HepG2 (cell line): Measurements from ENCODE around the gene DIPK1B. TPM values are rescaled to one million over a fixed set of nuclear protein-coding genes. Genes with fewer than 3 reads are reported as not detected.
A peak's percentile ranks its signal among the peaks of the same experiment; 100 is the strongest.

ENCODE experiments used
- HNF4A ChIP-seq: sonication (generic); formaldehyde crosslinking; IDR thresholded peaks from 2 replicates; pipeline ENCODE4 v1.4.0; 2020; ENCODE audit warnings: missing genetic modification reagents
- KDM1A ChIP-seq: IDR thresholded peaks from 2 replicates; pipeline ENCODE4 v1.6.1; 2016; ENCODE audit warnings: missing compliant biosample characterization
- KDM6A ChIP-seq: IDR thresholded peaks from 2 replicates; pipeline ENCODE4 v1.6.1; 2016; ENCODE audit warnings: low read depth
- LBX2 ChIP-seq: sonication (generic); formaldehyde crosslinking; IDR thresholded peaks from 2 replicates; pipeline ENCODE4 v1.5.0; 2020; ENCODE audit warnings: missing genetic modification reagents, mild to moderate bottlenecking, borderline replicate concordance
- LCORL ChIP-seq, 2 experiments: fragments of 450-650 bp in 1 of 2; sonication (generic) in 1 of 2; formaldehyde crosslinking in 1 of 2; IDR thresholded peaks; 2 replicates each; pipeline versions ENCODE4 v1.5.0 to v1.6.1; 2017 to 2020; ENCODE audit warnings: antibody characterized with exemption in 1 of 2, missing genetic modification reagents in 1 of 2
- MED8 ChIP-seq: sonication (generic); formaldehyde crosslinking; IDR thresholded peaks from 2 replicates; pipeline ENCODE4 v1.8.1; 2023; ENCODE audit warnings: mild to moderate bottlenecking, missing genetic modification reagents; ENCODE audit not compliant: insufficient replicate concordance
- MXI1 ChIP-seq: IDR thresholded peaks from 3 replicates; pipeline ENCODE4 v1.6.1; 2012; ENCODE audit warnings: low read depth, low read length, inconsistent platforms, borderline replicate concordance
- RORA ChIP-seq: sonication (generic); formaldehyde crosslinking; IDR thresholded peaks from 2 replicates; pipeline ENCODE4 v1.5.0; 2020; ENCODE audit warnings: mild to moderate bottlenecking, missing genetic modification reagents, moderate library complexity
- SMAD9 ChIP-seq: sonication (generic); formaldehyde crosslinking; IDR thresholded peaks from 2 replicates; pipeline ENCODE4 v1.5.1; 2020; ENCODE audit warnings: mild to moderate bottlenecking, missing genetic modification reagents
- TARDBP ChIP-seq: sonication (generic); formaldehyde crosslinking; IDR thresholded peaks from 2 replicates; pipeline ENCODE4 v1.8.0; 2022; ENCODE audit warnings: mild to moderate bottlenecking, missing genetic modification reagents
- ZKSCAN8 ChIP-seq: IDR thresholded peaks from 2 replicates; pipeline ENCODE4 v1.6.1; 2016; ENCODE audit warnings: borderline replicate concordance, missing genetic modification reagents, missing compliant biosample characterization
- ZNF382 ChIP-seq: sonication (generic); formaldehyde crosslinking; IDR thresholded peaks from 2 replicates; pipeline ENCODE4 v1.5.0; 2020; ENCODE audit warnings: missing genetic modification reagents, mild to moderate bottlenecking, borderline replicate concordance
- ZNF513 ChIP-seq: sonication (generic); formaldehyde crosslinking; conservative IDR thresholded peaks from 2 replicates; pipeline ENCODE4 v1.5.0; 2020; ENCODE audit warnings: missing genetic modification reagents
- ZNF569 ChIP-seq: sonication (generic); formaldehyde crosslinking; IDR thresholded peaks from 2 replicates; pipeline ENCODE4 v1.5.0; 2020; ENCODE audit warnings: mild to moderate bottlenecking, missing genetic modification reagents, moderate library complexity, borderline replicate concordance
- ZNF775 ChIP-seq: sonication (generic); formaldehyde crosslinking; IDR thresholded peaks from 2 replicates; pipeline ENCODE4 v1.4.0; 2020; ENCODE audit warnings: missing genetic modification reagents, mild to moderate bottlenecking, moderate library complexity, borderline replicate concordance
- ZSCAN25 ChIP-seq: sonication (generic); formaldehyde crosslinking; IDR thresholded peaks from 2 replicates; pipeline ENCODE4 v1.8.0; 2022; ENCODE audit warnings: mild to moderate bottlenecking, missing genetic modification reagents
- polyA plus RNA-seq, 8 experiments: library from polyadenylated mRNA; depleted of rRNA in 3 of 8; stranded (reverse) in 7 of 8; unstranded in 1 of 8; fragments of >200 nt; fragmentation: Illumina TruSeq in 4 of 8; extraction: Trizol in 4 of 8; gene quantifications; 2 replicates each; pipeline versions ENCODE4 v1.2.1 to v1.2.3, GENCODE V29; 2011 to 2016; ENCODE audit warnings: low read depth in 4 of 8, missing spikeins in 1 of 8, mixed read lengths in 1 of 8; ENCODE audit not compliant: insufficient read depth in 1 of 8
- total RNA-seq, 5 experiments: library from RNA; depleted of rRNA; stranded (reverse); fragments of >200 nt; fragmentation: Illumina TruSeq; extraction: Trizol; gene quantifications; 2 replicates each; pipeline ENCODE4 v1.2.3, GENCODE V29; 2016; ENCODE audit warnings: low read depth in 1 of 5
- TF ChIP-seq, protein P1 (sequence below): sonication (generic); formaldehyde crosslinking; IDR thresholded peaks from 2 replicates; pipeline ENCODE4 v1.4.0; 2020; ENCODE audit warnings: missing genetic modification reagents, borderline replicate concordance
- TF ChIP-seq, protein P2 (sequence below): sonication (generic); formaldehyde crosslinking; conservative IDR thresholded peaks from 2 replicates; pipeline ENCODE4 v1.4.0; 2020; ENCODE audit warnings: missing genetic modification reagents
- TF ChIP-seq, protein P3 (sequence below): sonication (generic); IDR thresholded peaks from 2 replicates; pipeline ENCODE4 v1.6.1; 2016; ENCODE audit warnings: low read depth, borderline replicate concordance

The DIPK1B gene
- total and polyA plus RNA-seq, 2 of the 13 experiments (the other 11 are each of a cell fraction or from before 2014, with no cell fraction given), result 0.18 to 3.9 TPM

GRCh38 chr9:136693490-136694162 is 18.7 kb upstream of the DIPK1B start (continued):
- TF ChIP-seq KDM1A (CRISPR knock-in tag), result peak; percentile 86; the same call in 1 of the 2 replicates
- TF ChIP-seq MXI1, result peak; percentile 29; the same call in 1 of the 3 replicates
- TF ChIP-seq HNF4A, result peak; percentile 92
- TF ChIP-seq RORA, result no peak
- no peak for TF ChIP-seq ZNF513 (CRISPR knock-in tag)
- TF ChIP-seq ZSCAN25 (CRISPR knock-in tag), result peak; percentile 98
- TF ChIP-seq KDM6A (CRISPR knock-in tag), result peak; percentile 50; the same call in 1 of the 2 replicates
- TF ChIP-seq SMAD9 (CRISPR knock-in tag), result no peak
- 0 out of 2 replicates have a peak, but pooled peaks have one; percentile 15 for TF ChIP-seq ZKSCAN8
- TF ChIP-seq, protein P1, sequence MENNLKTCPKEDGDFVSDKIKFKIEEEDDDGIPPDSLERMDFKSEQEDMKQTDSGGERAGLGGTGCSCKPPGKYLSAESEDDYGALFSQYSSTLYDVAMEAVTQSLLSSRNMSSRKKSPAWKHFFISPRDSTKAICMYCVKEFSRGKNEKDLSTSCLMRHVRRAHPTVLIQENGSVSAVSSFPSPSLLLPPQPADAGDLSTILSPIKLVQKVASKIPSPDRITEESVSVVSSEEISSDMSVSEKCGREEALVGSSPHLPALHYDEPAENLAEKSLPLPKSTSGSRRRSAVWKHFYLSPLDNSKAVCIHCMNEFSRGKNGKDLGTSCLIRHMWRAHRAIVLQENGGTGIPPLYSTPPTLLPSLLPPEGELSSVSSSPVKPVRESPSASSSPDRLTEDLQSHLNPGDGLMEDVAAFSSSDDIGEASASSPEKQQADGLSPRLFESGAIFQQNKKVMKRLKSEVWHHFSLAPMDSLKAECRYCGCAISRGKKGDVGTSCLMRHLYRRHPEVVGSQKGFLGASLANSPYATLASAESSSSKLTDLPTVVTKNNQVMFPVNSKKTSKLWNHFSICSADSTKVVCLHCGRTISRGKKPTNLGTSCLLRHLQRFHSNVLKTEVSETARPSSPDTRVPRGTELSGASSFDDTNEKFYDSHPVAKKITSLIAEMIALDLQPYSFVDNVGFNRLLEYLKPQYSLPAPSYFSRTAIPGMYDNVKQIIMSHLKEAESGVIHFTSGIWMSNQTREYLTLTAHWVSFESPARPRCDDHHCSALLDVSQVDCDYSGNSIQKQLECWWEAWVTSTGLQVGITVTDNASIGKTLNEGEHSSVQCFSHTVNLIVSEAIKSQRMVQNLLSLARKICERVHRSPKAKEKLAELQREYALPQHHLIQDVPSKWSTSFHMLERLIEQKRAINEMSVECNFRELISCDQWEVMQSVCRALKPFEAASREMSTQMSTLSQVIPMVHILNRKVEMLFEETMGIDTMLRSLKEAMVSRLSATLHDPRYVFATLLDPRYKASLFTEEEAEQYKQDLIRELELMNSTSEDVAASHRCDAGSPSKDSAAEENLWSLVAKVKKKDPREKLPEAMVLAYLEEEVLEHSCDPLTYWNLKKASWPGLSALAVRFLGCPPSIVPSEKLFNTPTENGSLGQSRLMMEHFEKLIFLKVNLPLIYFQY (CRISPR knock-in tag), result no peak
- TF ChIP-seq LBX2 (CRISPR knock-in tag), result no peak
- TF ChIP-seq ZNF775 (CRISPR knock-in tag), result no peak
- TF ChIP-seq, protein P2, sequence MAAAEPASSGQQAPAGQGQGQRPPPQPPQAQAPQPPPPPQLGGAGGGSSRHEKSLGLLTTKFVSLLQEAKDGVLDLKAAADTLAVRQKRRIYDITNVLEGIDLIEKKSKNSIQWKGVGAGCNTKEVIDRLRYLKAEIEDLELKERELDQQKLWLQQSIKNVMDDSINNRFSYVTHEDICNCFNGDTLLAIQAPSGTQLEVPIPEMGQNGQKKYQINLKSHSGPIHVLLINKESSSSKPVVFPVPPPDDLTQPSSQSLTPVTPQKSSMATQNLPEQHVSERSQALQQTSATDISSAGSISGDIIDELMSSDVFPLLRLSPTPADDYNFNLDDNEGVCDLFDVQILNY (CRISPR knock-in tag), result no peak
- peak; percentile 84; the same call in 1 of the 2 replicates for TF ChIP-seq TARDBP
- TF ChIP-seq, protein P3, sequence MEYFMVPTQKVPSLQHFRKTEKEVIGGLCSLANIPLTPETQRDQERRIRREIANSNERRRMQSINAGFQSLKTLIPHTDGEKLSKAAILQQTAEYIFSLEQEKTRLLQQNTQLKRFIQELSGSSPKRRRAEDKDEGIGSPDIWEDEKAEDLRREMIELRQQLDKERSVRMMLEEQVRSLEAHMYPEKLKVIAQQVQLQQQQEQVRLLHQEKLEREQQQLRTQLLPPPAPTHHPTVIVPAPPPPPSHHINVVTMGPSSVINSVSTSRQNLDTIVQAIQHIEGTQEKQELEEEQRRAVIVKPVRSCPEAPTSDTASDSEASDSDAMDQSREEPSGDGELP, result peak; percentile 60; the same call in 1 of the 2 replicates
- no peak for TF ChIP-seq ZNF569 (CRISPR knock-in tag)
- TF ChIP-seq ZNF382 (CRISPR knock-in tag), result no peak
- no peak for TF ChIP-seq LCORL (IDR thresholded peaks at IDR 0.05)
- TF ChIP-seq LCORL (CRISPR knock-in tag; IDR thresholded peaks at IDR 0.05), result peak; percentile 95
- TF ChIP-seq MED8 (CRISPR knock-in tag), result no peak
